ENCODE measurements around the gene PCDHGB3.
A peak's percentile ranks its signal among the peaks of the same experiment; 100 is the strongest.

DNA sequence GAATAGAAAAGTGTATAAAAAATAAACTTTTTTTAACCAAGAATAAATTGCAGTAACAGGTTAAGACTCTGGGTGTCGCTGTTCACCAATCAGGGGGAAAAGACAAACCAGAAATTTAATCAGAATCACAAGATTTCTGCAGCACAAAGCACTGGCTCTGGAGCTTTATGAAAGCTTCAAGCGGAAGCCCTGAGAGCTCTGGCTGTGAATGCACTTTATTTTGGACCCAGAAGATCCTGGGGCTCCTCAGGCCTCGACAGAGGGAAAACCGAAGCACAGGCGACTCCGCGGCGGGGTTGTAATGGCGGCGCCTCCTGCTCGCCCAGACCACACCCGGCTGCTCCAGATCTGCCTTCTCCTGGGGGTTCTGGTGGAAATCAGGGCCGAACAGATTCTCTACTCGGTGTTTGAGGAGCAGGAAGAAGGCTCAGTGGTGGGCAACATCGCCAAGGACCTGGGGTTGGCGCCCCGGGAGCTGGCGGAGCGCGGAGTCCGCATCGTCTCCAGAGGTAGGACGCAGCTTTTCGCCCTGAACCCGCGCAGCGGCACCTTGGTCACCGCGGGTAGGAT is 15.1 kb upstream of the PCDHGB3 start, which contains the start of gene PCDHGA4:
- TF ChIP-seq, protein P1, sequence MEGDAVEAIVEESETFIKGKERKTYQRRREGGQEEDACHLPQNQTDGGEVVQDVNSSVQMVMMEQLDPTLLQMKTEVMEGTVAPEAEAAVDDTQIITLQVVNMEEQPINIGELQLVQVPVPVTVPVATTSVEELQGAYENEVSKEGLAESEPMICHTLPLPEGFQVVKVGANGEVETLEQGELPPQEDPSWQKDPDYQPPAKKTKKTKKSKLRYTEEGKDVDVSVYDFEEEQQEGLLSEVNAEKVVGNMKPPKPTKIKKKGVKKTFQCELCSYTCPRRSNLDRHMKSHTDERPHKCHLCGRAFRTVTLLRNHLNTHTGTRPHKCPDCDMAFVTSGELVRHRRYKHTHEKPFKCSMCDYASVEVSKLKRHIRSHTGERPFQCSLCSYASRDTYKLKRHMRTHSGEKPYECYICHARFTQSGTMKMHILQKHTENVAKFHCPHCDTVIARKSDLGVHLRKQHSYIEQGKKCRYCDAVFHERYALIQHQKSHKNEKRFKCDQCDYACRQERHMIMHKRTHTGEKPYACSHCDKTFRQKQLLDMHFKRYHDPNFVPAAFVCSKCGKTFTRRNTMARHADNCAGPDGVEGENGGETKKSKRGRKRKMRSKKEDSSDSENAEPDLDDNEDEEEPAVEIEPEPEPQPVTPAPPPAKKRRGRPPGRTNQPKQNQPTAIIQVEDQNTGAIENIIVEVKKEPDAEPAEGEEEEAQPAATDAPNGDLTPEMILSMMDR (conservative IDR thresholded peaks at IDR 0.05 in 1 of 2, IDR thresholded peaks at IDR 0.05 in 1 of 2; ENCODE audit: low read depth in 1 of 2, low read length in 2 of 2) = peak; percentile 36 to 50
- TF ChIP-seq EZH2 (IDR thresholded peaks at IDR 0.05; ENCODE audit: low read length, missing control alignments) = no peak

Measured in fibroblast of lung (primary cell).